GM23338 (cell line): Measurements from ENCODE around the gene DENND4B.

Experiments
- CREB1 ChIP-seq: fragments of 250-450 bp; sonication (Bioruptor Pico); IDR thresholded peaks from 2 replicates; pipeline ENCODE4 v1.5.0; 2020; ENCODE audit warnings: low read depth, mild to moderate bottlenecking, moderate library complexity
- ETS1 ChIP-seq: IDR thresholded peaks from 2 replicates; pipeline ENCODE4 v1.6.1; 2016; ENCODE audit warnings: antibody characterized with exemption
- EZH2 ChIP-seq: fragments of 200-600 bp; sonication (generic); IDR thresholded peaks from one replicate; pipeline ENCODE4 v1.8.0; 2017; ENCODE audit warnings: antibody characterized with exemption, mild to moderate bottlenecking, low read depth; ENCODE audit not compliant: unreplicated experiment
- EZH2phosphoT487 ChIP-seq: fragments of 200-600 bp; sonication (generic); IDR thresholded peaks from one replicate; pipeline ENCODE4 v1.8.1; 2018; ENCODE audit warnings: antibody characterized with exemption; ENCODE audit not compliant: unreplicated experiment
- JUNB ChIP-seq: IDR thresholded peaks from one replicate; pipeline ENCODE4 v1.6.1; 2016; ENCODE audit warnings: antibody characterized with exemption; ENCODE audit not compliant: unreplicated experiment
- NANOG ChIP-seq: IDR thresholded peaks from 2 replicates; pipeline ENCODE4 v1.6.1; 2016; ENCODE audit warnings: antibody characterized with exemption, borderline replicate concordance
- POLR2AphosphoS5 ChIP-seq: IDR thresholded peaks from 2 replicates; pipeline ENCODE4 v1.6.1; 2016; ENCODE audit warnings: antibody characterized with exemption, low read depth
- REST ChIP-seq: IDR thresholded peaks from one replicate; pipeline ENCODE4 v1.6.1; 2018; ENCODE audit warnings: antibody characterized with exemption; ENCODE audit not compliant: unreplicated experiment
- STAT1 ChIP-seq: IDR thresholded peaks from one replicate; pipeline ENCODE4 v1.6.1; 2016; ENCODE audit warnings: antibody characterized with exemption; ENCODE audit not compliant: unreplicated experiment
- ZNF114 ChIP-seq: fragments of 250-450 bp; sonication (Bioruptor Pico); IDR thresholded peaks from 2 replicates; pipeline ENCODE4 v1.5.0; 2020; ENCODE audit warnings: mild to moderate bottlenecking, moderate library complexity
- ZNF331 ChIP-seq: fragments of 250-450 bp; sonication (Bioruptor Pico); IDR thresholded peaks from 2 replicates; pipeline ENCODE4 v1.5.0; 2020; ENCODE audit warnings: low read depth, mild to moderate bottlenecking, moderate library complexity
- TF ChIP-seq, protein P1 (sequence below), 2 experiments: fragments of 200-600 bp in 1 of 2; sonication (generic) in 1 of 2; conservative IDR thresholded peaks; 2 replicates each; pipeline versions ENCODE4 v1.5.1 to v1.6.1; 2016 to 2017; ENCODE audit warnings: antibody characterized with exemption in 2 of 2, low read depth in 2 of 2, mild to moderate bottlenecking in 2 of 2, moderate library complexity in 1 of 2
- TF ChIP-seq, protein P2 (sequence below): fragments of 250-450 bp; sonication (Bioruptor Pico); IDR thresholded peaks from 2 replicates; pipeline ENCODE4 v1.5.0; 2020; ENCODE audit warnings: mild to moderate bottlenecking, moderate library complexity

DNA sequence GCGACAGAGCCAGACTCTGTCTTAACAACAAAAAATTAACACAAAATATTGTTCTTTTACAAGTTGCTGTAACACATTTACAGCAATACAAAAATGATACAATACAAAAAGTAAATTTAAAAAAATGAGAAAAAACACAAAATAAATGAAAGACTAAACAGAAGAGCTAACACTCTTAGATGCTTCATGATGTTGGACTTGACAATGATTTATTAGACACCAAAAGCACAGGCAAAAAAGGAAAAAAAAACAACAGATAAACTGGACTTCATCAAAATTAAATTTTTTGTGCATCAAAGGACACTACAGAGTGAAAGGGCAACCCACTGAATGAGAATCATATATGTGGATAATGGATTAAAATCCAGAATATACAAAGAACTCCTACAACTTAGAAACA is 40.1 kb downstream of the DENND4B start:
- TF ChIP-seq, protein P1, sequence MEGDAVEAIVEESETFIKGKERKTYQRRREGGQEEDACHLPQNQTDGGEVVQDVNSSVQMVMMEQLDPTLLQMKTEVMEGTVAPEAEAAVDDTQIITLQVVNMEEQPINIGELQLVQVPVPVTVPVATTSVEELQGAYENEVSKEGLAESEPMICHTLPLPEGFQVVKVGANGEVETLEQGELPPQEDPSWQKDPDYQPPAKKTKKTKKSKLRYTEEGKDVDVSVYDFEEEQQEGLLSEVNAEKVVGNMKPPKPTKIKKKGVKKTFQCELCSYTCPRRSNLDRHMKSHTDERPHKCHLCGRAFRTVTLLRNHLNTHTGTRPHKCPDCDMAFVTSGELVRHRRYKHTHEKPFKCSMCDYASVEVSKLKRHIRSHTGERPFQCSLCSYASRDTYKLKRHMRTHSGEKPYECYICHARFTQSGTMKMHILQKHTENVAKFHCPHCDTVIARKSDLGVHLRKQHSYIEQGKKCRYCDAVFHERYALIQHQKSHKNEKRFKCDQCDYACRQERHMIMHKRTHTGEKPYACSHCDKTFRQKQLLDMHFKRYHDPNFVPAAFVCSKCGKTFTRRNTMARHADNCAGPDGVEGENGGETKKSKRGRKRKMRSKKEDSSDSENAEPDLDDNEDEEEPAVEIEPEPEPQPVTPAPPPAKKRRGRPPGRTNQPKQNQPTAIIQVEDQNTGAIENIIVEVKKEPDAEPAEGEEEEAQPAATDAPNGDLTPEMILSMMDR (conservative IDR thresholded peaks at IDR 0.05; ENCODE audit: low read depth in 2 of 2) = no peak
- TF ChIP-seq EZH2 = no peak
- no peak for TF ChIP-seq POLR2AphosphoS5
- TF ChIP-seq REST = no peak
- TF ChIP-seq EZH2phosphoT487 = no peak
- no peak for TF ChIP-seq STAT1
- TF ChIP-seq ZNF331 (CRISPR knock-in tag) = no peak
- TF ChIP-seq CREB1 (CRISPR knock-in tag) = no peak
- no peak for TF ChIP-seq JUNB
- no peak for TF ChIP-seq ZNF114 (CRISPR knock-in tag)
- no peak for TF ChIP-seq ETS1
- TF ChIP-seq NANOG = no peak
- TF ChIP-seq, protein P2, sequence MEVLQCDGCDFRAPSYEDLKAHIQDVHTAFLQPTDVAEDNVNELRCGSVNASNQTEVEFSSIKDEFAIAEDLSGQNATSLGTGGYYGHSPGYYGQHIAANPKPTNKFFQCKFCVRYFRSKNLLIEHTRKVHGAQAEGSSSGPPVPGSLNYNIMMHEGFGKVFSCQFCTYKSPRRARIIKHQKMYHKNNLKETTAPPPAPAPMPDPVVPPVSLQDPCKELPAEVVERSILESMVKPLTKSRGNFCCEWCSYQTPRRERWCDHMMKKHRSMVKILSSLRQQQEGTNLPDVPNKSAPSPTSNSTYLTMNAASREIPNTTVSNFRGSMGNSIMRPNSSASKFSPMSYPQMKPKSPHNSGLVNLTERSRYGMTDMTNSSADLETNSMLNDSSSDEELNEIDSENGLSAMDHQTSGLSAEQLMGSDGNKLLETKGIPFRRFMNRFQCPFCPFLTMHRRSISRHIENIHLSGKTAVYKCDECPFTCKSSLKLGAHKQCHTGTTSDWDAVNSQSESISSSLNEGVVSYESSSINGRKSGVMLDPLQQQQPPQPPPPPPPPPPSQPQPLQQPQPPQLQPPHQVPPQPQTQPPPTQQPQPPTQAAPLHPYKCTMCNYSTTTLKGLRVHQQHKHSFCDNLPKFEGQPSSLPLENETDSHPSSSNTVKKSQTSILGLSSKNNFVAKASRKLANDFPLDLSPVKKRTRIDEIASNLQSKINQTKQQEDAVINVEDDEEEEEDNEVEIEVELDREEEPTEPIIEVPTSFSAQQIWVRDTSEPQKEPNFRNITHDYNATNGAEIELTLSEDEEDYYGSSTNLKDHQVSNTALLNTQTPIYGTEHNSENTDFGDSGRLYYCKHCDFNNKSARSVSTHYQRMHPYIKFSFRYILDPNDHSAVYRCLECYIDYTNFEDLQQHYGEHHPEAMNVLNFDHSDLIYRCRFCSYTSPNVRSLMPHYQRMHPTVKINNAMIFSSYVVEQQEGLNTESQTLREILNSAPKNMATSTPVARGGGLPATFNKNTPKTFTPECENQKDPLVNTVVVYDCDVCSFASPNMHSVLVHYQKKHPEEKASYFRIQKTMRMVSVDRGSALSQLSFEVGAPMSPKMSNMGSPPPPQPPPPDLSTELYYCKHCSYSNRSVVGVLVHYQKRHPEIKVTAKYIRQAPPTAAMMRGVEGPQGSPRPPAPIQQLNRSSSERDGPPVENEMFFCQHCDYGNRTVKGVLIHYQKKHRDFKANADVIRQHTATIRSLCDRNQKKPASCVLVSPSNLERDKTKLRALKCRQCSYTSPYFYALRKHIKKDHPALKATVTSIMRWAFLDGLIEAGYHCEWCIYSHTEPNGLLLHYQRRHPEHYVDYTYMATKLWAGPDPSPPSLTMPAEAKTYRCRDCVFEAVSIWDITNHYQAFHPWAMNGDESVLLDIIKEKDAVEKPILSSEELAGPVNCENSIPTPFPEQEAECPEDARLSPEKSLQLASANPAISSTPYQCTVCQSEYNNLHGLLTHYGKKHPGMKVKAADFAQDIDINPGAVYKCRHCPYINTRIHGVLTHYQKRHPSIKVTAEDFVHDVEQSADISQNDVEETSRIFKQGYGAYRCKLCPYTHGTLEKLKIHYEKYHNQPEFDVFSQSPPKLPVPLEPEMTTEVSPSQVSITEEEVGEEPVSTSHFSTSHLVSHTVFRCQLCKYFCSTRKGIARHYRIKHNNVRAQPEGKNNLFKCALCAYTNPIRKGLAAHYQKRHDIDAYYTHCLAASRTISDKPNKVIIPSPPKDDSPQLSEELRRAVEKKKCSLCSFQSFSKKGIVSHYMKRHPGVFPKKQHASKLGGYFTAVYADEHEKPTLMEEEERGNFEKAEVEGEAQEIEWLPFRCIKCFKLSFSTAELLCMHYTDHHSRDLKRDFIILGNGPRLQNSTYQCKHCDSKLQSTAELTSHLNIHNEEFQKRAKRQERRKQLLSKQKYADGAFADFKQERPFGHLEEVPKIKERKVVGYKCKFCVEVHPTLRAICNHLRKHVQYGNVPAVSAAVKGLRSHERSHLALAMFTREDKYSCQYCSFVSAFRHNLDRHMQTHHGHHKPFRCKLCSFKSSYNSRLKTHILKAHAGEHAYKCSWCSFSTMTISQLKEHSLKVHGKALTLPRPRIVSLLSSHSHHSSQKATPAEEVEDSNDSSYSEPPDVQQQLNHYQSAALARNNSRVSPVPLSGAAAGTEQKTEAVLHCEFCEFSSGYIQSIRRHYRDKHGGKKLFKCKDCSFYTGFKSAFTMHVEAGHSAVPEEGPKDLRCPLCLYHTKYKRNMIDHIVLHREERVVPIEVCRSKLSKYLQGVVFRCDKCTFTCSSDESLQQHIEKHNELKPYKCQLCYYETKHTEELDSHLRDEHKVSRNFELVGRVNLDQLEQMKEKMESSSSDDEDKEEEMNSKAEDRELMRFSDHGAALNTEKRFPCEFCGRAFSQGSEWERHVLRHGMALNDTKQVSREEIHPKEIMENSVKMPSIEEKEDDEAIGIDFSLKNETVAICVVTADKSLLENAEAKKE = no peak
